GM18502 (cell line): ENCODE results near the gene PRLR.
A peak's percentile ranks its signal among the peaks of the same experiment; 100 is the strongest.

Experiments
- ATAC-seq: cut with Tn5 transposase; IDR thresholded peaks from one replicate; pipeline ENCODE4 v1.9.1; 2021; ENCODE audit warnings: mild to moderate bottlenecking; ENCODE audit not compliant: unreplicated experiment, poor library complexity

PRLR gene

GRCh38 chr5:35094948-35095347 is 135.3 kb downstream of the PRLR start:
- no peak for ATAC-seq

GRCh38 chr5:35092703-35093102 is 137.6 kb downstream of the PRLR start:
- ATAC-seq, result no peak

- no peak for ATAC-seq
Observed at GRCh38 chr5:35091704-35092103, 138.6 kb downstream of the PRLR start.

- ATAC-seq, result peak; percentile 69
Observed at GRCh38 chr5:35089334-35090314, 140.7 kb downstream of the PRLR start.

- no peak for ATAC-seq
Observed at GRCh38 chr5:35087991-35088390, 142.3 kb downstream of the PRLR start.

GRCh38 chr5:35083150-35083549 is 147.1 kb downstream of the PRLR start:
- no peak for ATAC-seq

- no peak for ATAC-seq
Observed at GRCh38 chr5:35082530-35082929, 147.8 kb downstream of the PRLR start.

- ATAC-seq, result no peak
Observed at GRCh38 chr5:35081134-35081533, 149.2 kb downstream of the PRLR start.

GRCh38 chr5:35073160-35073559 is 157.1 kb downstream of the PRLR start:
- no peak for ATAC-seq

- ATAC-seq, result no peak
Observed at GRCh38 chr5:35069188-35069587, 161.1 kb downstream of the PRLR start.

GRCh38 chr5:35067985-35068384 is 162.3 kb downstream of the PRLR start:
- no peak for ATAC-seq

- peak; percentile 82 for ATAC-seq
Observed at GRCh38 chr5:35066260-35066795, 164.0 kb downstream of the PRLR start.

GRCh38 chr5:35063414-35063813 is 166.9 kb downstream of the PRLR start:
- no peak for ATAC-seq

GRCh38 chr5:35061211-35061770 is 169.0 kb downstream of the PRLR start:
- ATAC-seq, result no peak

GRCh38 chr5:35060236-35060635 is 170.1 kb downstream of the PRLR start:
- ATAC-seq, result no peak

- ATAC-seq, result no peak
Observed at GRCh38 chr5:35059251-35059650, 171.0 kb downstream of the PRLR start.

- peak; percentile 74 for ATAC-seq
Observed at GRCh38 chr5:35058374-35058788, 171.9 kb downstream of the PRLR start.

- no peak for ATAC-seq
Observed at GRCh38 chr5:35056686-35057085, 173.6 kb downstream of the PRLR start.

GRCh38 chr5:35052838-35053237 is 177.4 kb downstream of the PRLR start:
- no peak for ATAC-seq

GRCh38 chr5:35050541-35051126 is 179.7 kb downstream of the PRLR start:
- ATAC-seq, result no peak

- ATAC-seq, result no peak
Observed at GRCh38 chr5:35048910-35049309, 181.4 kb downstream of the PRLR start.
